Lung (tissue), 12 donors: ENCODE measurements around the gene COL6A1. TPM values are rescaled to one million over a fixed set of nuclear protein-coding genes. Genes with fewer than 3 reads are reported as not detected.
"Not testable (repeated sequence)": the region's sequence is repeated elsewhere in the genome, so short reads cannot be mapped to it uniquely, and the experiment has no call there.

Experiments
- ATAC-seq: fragments of 200-7000 bp; cut with Tn5 transposase; one replicate; pipeline ENCODE4 v1.9.1; 2020; ENCODE audit warnings: moderate number of reproducible peaks; ENCODE audit not compliant: insufficient read depth, low FRiP score
- DNase-seq, 3 donors: peaks; one replicate each; pipeline ENCODE4 v3.0.0-alpha.2; 2013 to 2017
- H3K27ac ChIP-seq, 2 donors: one replicate each; pipeline ENCODE4 v1.5.1; 2013; ENCODE audit warnings: mild to moderate bottlenecking in 2 of 2, moderate library complexity in 2 of 2, control low read depth in 1 of 2, inconsistent platforms in 1 of 2, low read depth in 1 of 2, low read length in 1 of 2
- H3K27me3 ChIP-seq, 3 donors: one replicate each; pipeline ENCODE4 v1.5.1; 2013; ENCODE audit warnings: low read length in 2 of 3; ENCODE audit not compliant: control insufficient read depth in 3 of 3, insufficient read depth in 3 of 3
- H3K36me3 ChIP-seq, 4 donors: one replicate each; pipeline ENCODE4 v1.5.1; 2013; ENCODE audit warnings: low read length in 4 of 4, mild to moderate bottlenecking in 1 of 4, moderate library complexity in 1 of 4; ENCODE audit not compliant: control insufficient read depth in 4 of 4, insufficient read depth in 4 of 4
- H3K4me1 ChIP-seq, 5 donors: one replicate each; pipeline ENCODE4 v1.5.1; 2013; ENCODE audit warnings: low read length in 5 of 5, mild to moderate bottlenecking in 2 of 5, moderate library complexity in 1 of 5; ENCODE audit not compliant: control insufficient read depth in 5 of 5, insufficient read depth in 5 of 5
- H3K4me3 ChIP-seq: one replicate; pipeline ENCODE4 v1.5.1; 2013; ENCODE audit warnings: mild to moderate bottlenecking, control low read depth, moderate library complexity
- H3K9ac ChIP-seq, 2 donors: one replicate each; pipeline ENCODE4 v1.5.1; 2013; ENCODE audit warnings: low read length in 2 of 2, control low read depth in 1 of 2; ENCODE audit not compliant: insufficient read depth in 1 of 2
- H3K9me3 ChIP-seq, 4 donors: one replicate each; pipeline ENCODE4 v1.5.1; 2013; ENCODE audit warnings: low read length in 3 of 4, mild to moderate bottlenecking in 1 of 4, moderate library complexity in 1 of 4; ENCODE audit not compliant: control insufficient read depth in 4 of 4, insufficient read depth in 3 of 4
- WGBS, 2 donors: extraction: QIAGEN DNeasy Blood & Tissue Kit; methylation state at CpG; one replicate each; pipeline ENCODE4 v1.1.7; 2013; 5-methylcytosine and 5-hydroxymethylcytosine counted together
- polyA plus RNA-seq, 2 donors: library from polyadenylated mRNA; stranded (reverse); fragments of 200-250 nt; gene quantifications; one replicate each; pipeline ENCODE4 v1.2.1, GENCODE V29; 2013
- total RNA-seq, 2 donors: library from RNA; depleted of rRNA in 1 of 2; stranded (reverse); fragments of >200 nt in 1 of 2; gene quantifications; one replicate each; pipeline ENCODE4 v1.2.1, GENCODE V29; 2014 to 2021
- TF ChIP-seq, protein P1 (sequence below): IDR thresholded peaks from 2 replicates; pipeline ENCODE4 v1.5.1; 2012; ENCODE audit warnings: mild to moderate bottlenecking; ENCODE audit errors: control extremely low read depth, extremely low read depth
- donor health status: control.
- donor health status: control.
- donor health status: Bipolar disorder and iron deficiency.
- donor health status: healthy.
- donor health status: DM: yes; HTN: yes; CAD: no.

The COL6A1 gene
- total and polyA plus RNA-seq, 4 donors, result 107 to 399 (median 172) TPM

DNA sequence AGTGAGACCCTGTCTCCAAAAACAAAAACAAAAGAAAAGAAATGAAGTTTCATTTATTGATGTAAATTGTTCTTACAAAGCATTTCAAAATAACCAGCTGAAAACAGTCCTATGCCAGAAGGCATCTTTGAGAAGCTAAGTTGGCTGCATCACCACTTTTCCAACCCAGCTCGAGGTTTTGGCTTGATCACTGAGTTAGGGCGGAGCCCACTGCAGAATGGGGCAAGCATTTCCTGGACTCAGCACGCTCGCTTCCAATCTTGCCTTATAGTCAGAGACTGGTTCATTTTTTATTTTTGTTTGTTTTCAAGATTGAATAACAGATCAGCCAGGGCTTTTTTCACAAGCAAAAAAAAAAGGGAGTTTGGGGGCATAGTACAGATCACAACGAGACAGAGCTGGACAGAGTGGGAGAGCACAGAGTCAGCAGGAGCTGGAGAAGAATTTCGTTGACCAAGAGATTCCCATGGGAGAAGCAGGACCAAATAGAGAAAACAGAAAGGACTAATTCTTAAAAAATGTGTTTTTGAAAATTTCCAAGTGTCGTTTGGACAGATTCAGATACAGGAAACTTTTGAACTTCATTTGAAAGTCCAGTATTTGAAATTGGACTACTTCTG, 23.5 kb upstream of the COL6A1 start:
- 40 to 45% methylated on average over 7 of the region's 7 CpGs for WGBS, 2 donors

DNA sequence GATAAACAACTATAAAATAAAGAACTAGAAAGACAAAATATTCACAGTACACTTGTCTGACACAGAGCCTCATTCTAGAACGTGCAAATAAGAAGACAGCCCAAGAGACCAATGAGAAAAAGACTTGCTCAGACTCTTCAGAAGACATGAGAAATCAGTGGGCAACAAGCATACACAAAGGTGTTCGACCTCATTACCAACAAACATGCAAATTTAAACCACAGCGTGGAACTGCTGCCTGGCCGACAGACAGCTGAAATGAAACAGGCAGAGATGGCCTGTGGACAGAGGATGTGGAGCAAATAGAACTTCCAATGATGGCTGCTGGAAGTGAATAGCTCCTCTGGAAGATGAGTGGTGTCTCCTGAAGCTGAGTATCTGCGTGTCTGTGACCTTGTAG, 22.4 kb upstream of the COL6A1 start:
- H3K4me1 ChIP-seq, result peaks cover 0 to 17% (median 3%) of the 10 kb centered on the region in 5 donors
- H3K4me3 ChIP-seq, result no peak overlapping the region
- WGBS, 2 donors, result 64 to 75% methylated on average over 5 of the region's 5 CpGs
- no peak overlapping the region for H3K9ac ChIP-seq
- DNase-seq (no peak), ATAC-seq (no peak)
- TF ChIP-seq, protein P1, sequence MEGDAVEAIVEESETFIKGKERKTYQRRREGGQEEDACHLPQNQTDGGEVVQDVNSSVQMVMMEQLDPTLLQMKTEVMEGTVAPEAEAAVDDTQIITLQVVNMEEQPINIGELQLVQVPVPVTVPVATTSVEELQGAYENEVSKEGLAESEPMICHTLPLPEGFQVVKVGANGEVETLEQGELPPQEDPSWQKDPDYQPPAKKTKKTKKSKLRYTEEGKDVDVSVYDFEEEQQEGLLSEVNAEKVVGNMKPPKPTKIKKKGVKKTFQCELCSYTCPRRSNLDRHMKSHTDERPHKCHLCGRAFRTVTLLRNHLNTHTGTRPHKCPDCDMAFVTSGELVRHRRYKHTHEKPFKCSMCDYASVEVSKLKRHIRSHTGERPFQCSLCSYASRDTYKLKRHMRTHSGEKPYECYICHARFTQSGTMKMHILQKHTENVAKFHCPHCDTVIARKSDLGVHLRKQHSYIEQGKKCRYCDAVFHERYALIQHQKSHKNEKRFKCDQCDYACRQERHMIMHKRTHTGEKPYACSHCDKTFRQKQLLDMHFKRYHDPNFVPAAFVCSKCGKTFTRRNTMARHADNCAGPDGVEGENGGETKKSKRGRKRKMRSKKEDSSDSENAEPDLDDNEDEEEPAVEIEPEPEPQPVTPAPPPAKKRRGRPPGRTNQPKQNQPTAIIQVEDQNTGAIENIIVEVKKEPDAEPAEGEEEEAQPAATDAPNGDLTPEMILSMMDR, result no peak
- no peak overlapping the region for H3K27ac ChIP-seq
- no peaks in the 10 kb centered on the region for H3K36me3 ChIP-seq
- no peaks in the 10 kb centered on the region for H3K27me3 ChIP-seq
- peaks cover 0 to 10% (median 0%) of the 10 kb centered on the region in 4 donors for H3K9me3 ChIP-seq

More for the DNA sequence above, 23.5 kb upstream of the COL6A1 start:
- H3K4me1 ChIP-seq, result peaks cover 0 to 17% (median 3%) of the 10 kb centered on the region in 5 donors
- TF ChIP-seq, protein P1, result no peak
- peaks cover 0 to 10% (median 0%) of the 10 kb centered on the region in 4 donors for H3K9me3 ChIP-seq
- no peak overlapping the region for H3K27ac ChIP-seq
- ATAC-seq (peak; percentile 70), DNase-seq (peak; percentile 62 to 90 (median 85))
- no peak overlapping the region for H3K4me3 ChIP-seq
- no peaks in the 10 kb centered on the region for H3K36me3 ChIP-seq
- no peak overlapping the region for H3K9ac ChIP-seq
- no peaks in the 10 kb centered on the region for H3K27me3 ChIP-seq

DNA sequence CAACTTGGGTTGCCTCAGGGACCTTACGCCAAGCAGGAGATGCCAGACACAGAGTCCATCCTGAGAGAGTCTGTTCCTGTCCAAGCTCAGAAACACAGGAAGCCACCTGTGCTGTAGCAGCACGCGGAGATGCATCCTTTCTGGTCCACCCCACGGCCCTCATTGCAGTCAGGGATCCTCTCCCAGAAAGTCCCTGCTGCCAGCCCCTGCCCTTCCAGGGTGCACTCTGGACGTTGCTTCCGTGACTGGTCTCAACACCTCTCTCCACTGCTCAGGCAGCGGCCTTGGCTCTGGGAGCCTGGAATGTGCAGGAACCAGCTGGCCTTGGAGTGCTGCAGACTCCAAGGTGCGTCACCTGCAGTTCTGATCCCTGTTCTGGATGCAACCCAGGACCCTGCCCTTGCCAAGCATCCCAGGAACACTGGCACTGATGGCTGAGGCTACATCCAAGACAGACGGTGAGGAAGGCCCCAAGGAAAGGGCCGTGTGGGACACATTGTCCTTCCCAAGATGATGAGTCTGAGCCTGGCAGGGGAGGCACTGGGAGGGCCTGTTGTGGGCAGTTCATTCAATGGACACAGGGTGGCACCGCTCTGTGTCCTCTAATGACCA, 21.7 kb upstream of the COL6A1 start:
- TF ChIP-seq, protein P1, result no peak
- Histone ChIP-seq H3K9ac (no peak overlapping the region), H3K36me3 (no peaks in the 10 kb centered on the region), H3K27me3 (no peaks in the 10 kb centered on the region), H3K4me1 (peaks cover 0 to 17% (median 3%) of the 10 kb centered on the region in 5 donors), H3K9me3 (peaks cover 0 to 14% (median 0%) of the 10 kb centered on the region in 4 donors), H3K4me3 (no peak overlapping the region), H3K27ac (peak overlapping the region in 1 of 2 donors; percentile 23)
- ATAC-seq (no peak), DNase-seq (no peak)
- 84 to 86% methylated on average over 11 of the region's 11 CpGs for WGBS, 2 donors

DNA sequence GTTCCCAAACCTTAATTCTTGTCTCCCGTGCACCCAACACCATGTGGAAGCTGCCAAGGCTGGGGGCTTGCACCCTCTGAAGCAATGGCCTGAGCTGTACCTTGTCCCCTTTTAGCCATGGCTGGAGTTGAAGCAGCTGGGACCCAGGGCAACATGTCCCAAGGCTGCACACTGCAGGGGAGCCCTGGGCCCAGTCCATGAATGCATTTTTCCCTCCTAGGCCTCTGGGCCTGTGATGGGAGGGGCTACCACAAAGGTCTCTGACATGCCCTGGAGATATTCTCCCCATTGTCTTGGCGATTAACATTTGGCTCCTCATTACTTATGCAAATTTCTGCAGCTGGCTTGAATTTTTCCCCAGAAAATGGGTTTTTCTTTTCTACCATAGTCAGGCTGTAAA, 20.2 kb upstream of the COL6A1 start:
- not testable (repeated sequence) for DNase-seq, H3K27ac ChIP-seq, H3K9ac ChIP-seq, ATAC-seq, H3K4me3 ChIP-seq, H3K27me3 ChIP-seq, H3K36me3 ChIP-seq
- 76 to 85% methylated on average over 2 of the region's 2 CpGs for WGBS, 2 donors
- Histone ChIP-seq H3K4me1 (peaks cover 0 to 17% (median 3%) of the 10 kb centered on the region in 5 donors), H3K9me3 (peaks cover 0 to 16% (median 0%) of the 10 kb centered on the region in 4 donors)
